GM18519 (cell line): ENCODE measurements around the gene NYNRIN.

Source experiments
- ATAC-seq: cut with Tn5 transposase; IDR thresholded peaks from one replicate; pipeline ENCODE4 v1.9.1; 2021; ENCODE audit warnings: mild to moderate bottlenecking, moderate library complexity; ENCODE audit not compliant: unreplicated experiment, low FRiP score

Gene NYNRIN

DNA sequence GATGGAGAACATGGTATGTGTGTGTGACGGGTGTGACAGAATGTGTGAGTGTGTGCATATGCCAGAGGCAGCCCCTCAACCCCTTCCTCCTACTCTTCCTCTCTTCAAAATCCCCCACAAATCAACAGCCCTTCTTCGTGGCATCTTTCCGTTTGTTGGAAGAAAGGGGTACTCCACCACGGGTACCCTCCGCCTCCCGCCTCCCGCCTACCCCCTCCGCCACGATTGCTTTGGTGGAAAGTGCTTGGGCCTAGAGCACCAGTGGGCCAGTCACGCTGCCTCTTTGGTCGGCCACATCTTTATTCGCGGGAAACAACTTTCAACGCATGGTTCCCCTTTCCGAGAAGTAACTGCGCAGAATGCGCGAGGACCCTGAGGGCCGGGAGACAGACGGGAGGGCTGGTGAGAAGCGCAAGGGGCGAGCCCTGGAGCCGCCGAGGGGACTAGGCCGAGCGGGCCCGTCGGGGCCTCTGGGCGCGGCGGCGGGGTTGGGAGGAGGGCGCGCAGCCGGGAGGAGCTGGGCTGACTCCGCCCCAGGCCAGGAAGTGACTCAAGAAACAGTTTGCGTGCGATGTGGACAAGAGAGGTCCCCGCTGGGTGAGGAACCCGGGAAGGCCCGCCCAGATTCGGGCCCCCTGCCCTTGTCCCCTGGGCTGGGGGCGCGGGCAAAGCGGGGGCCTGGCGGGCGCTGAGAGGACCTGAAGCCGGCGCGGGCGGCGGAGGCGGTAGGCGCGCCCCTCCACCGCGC is 30.8 kb downstream of the NYNRIN start, which contains the start of the genes CBLN3 and KHNYN:
CBLN3 (minus strand) TSS at position 274 of the 748 bp plus-strand sequence. CDS start 614 bp downstream, outside the sequence.
KHNYN (plus strand) TSS at position 560 of the 748 bp plus-strand sequence. CDS start 777 bp downstream, outside the sequence.
- ATAC-seq = peak; percentile 73

DNA sequence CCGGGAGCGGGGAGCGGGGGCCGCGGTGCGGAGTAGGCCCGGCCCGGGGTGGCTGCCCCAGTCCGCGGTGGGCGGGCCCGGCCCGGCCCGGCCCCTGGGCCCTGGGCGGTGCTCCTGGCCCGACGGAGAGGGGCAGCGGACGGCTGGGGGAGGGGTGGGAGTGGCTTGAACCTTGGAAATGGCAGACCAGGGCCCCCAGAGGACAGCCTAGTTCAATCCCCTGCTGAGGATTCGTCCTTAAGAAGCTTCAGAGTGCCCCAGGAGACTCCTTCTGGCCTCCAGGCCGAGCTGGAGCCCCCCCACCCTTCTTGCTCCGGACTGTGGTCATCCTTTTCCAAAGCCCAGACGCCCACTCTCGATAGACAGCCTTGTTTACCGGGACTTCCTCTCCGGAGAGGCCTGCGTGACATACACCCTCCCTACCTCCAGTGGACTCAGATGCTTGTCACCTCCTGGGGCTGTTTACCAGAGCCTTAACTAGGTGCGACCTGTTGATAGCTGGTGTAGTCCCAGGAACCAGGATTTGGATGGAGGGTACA is 31.4 kb downstream of the NYNRIN start:
- peak; percentile 27 for ATAC-seq

DNA sequence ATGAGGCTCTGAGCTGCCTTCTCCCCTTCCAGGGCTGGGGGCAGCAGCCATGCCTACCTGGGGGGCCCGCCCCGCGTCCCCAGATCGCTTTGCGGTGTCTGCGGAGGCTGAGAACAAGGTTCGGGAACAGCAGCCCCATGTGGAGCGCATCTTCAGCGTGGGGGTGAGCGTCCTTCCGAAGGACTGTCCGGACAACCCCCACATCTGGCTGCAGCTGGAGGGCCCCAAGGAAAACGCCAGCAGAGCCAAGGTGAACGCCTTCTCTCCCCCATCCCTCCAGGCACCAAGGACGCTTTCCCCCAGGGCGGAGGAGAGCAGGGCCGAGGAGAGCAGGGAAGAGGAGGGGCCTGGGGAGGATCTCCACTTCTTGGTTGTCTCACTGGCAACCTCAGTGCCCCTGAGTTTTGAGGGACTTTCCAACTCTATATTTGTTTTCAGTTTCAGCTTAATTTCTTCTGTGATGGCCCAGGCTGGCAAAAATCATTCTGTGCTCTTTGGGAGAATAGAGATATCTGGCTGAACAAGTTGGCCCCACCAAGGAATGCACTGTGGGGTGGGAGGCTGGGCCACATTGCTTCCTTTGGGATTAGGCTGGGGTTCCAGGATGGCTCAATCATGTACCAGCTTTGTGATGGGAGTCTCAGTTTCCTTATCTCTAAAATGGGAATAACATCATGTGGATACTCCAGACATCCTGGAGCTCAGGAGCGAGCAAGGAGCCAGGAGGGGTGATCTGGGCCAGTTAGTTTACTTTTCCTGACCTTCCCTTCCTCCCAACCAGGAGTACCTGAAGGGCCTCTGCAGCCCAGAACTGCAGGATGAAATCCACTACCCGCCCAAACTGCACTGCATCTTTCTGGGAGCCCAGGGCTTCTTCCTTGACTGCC is 32.1 kb downstream of the NYNRIN start:
- ATAC-seq = no peak

DNA sequence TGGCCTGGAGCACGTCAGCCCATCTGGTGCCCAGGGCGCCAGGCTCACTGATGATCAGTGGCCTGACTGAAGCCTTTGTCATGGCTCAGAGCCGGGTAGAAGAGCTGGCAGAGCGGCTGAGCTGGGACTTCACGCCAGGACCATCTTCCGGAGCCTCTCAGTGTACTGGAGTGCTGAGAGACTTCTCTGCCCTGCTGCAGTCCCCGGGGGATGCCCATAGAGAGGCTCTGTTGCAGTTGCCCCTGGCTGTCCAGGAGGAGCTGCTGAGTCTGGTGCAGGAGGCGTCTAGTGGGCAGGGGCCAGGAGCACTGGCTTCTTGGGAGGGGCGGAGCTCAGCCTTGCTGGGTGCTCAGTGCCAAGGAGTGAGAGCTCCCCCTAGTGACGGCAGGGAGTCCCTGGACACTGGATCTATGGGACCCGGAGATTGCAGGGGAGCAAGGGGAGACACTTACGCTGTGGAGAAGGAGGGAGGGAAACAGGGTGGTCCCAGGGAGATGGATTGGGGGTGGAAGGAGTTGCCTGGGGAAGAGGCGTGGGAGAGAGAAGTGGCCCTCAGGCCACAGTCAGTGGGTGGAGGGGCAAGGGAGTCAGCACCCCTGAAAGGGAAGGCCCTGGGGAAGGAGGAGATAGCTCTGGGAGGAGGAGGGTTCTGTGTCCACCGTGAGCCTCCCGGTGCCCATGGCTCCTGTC is 32.9 kb downstream of the NYNRIN start:
- ATAC-seq = peak; percentile 52

DNA sequence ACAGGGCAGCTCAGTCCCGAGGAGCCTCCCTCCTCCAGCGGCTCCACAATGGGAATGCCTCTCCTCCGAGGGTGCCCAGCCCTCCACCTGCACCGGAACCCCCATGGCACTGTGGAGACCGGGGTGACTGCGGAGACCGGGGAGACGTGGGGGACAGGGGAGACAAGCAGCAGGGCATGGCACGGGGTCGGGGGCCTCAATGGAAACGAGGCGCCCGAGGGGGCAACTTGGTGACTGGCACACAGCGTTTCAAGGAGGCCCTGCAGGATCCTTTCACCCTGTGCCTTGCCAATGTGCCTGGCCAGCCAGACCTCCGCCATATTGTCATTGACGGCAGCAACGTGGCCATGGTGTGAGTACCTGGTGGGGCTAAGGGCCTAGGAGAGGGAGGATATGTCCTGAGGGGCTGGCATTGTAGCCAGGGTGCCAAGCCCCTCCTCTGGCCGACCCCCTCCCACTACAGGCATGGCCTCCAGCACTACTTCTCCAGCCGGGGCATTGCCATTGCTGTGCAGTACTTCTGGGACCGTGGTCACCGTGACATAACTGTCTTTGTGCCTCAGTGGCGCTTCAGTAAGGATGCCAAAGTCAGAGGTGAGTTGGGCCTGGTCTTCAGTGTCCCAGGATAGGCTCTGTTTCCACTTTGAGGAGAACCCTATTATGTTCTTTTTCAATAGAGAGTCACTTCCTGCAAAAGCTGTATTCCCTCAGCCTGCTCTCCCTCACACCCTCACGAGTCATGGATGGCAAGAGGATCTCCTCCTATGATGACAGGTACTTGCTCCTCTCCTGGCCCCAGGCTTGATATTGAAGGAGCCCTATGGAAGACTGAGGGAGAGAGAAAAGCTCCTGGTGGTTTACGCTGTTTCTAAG is 33.7 kb downstream of the NYNRIN start:
- ATAC-seq = no peak

DNA sequence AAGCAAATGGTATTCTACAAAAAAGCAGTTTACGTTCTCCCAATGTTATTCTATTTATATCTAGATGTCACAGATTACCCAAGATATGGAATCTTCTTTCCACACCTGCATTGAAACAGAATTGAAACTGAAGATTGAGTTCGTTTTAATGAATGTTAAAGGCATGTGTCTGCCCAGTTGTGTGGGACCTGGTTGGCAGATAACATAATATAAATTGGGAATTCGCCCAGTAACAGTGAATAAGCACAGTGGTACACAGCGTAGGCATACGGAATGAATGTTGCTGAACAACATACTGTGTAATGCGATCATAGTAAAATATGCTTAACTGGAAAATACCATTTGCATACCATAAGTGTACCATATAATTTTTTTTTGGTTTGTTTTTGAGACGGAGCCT is 35.2 kb downstream of the NYNRIN start:
- no peak for ATAC-seq

DNA sequence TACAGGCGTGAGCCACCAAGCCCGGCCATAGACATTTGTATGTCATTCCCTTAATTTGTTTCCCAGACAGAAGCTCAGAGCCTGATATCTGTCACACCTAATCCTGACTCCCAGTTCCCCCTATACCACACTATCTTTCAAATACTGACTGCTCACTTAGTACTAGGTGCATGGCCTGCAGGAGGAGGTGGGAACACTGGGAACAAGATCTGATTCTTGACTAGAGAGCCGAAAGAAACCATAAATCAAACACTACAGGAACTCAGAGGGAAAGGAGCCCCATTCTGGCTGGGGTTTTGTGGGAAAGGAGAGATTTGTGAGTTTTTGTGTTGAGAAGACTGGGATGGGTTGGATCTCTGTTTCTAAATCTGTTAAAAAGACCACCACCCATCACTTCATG is 35.9 kb downstream of the NYNRIN start:
- no peak for ATAC-seq

DNA sequence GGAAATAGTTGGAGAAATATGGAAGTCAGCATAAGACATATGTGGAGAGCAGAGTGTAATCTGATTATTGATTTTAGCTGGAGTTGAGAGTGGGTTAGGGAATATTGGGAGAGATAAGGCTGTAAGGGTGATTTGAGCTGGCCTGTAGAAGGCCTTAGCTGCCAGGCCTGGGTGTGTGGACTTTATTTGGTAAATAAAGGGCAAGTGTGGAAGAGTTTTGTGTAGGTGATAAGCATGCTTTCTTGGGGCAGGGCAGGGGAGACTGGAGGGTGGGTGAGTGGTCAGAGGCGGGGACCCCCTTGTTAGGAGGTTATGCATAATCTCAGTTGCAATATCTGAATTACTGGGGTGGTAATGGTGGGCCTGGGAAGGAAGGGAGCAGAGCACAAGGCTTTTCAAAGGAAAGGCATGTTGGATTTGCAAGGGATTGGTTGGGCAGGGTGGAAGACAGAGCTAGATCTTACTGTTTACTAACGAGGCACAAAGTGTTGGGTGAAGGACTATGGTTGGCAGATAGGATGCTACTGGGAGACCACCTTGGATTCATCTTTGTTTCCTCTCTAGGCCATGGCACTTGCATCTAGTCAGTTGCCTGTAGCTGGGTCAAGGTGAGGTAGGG is 36.5 kb downstream of the NYNRIN start:
- ATAC-seq = no peak

DNA sequence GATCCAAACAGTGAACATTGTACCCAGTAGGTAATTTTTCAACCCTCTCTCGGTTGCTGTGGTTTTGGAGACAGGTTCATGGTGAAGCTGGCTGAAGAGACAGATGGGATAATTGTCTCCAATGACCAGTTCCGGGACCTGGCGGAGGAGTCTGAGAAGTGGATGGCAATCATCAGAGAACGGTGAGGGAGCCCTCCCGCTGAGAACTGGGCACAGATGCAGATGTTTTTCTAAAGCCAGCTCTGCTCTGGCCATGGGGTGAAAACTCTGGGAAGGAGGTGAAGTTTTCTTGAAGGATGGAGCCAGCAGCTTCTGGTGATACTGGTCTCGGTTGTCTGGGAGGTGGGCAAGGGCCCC is 37.2 kb downstream of the NYNRIN start:
- ATAC-seq = no peak

DNA sequence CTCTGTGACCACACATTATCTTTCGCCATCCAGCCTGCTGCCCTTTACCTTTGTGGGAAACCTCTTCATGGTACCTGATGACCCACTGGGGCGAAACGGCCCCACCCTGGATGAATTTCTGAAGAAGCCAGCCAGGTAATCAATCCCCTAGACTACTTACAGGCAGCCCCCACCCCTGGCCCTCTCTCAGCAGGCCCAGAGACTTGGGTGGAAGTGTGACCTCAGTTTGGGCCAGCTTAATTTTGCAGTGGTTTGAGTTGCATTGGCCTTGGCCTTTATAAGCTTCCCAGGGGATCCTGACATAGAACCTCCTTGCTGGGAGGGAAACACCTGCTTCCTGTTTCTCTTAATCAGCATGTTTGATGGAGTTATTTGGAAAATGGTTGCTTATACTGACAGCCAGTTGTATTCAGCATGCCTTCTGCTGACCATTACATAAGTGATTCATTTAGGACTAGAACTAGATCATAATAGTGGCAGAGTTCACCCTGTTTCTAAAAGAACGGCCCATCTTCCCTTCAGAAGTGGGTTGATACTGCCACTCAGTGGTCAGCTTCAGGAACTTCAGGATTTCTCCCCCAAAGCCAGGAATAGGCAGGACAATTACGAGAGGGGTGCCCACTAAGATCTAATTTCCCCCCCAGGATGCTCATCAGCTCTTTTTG is 37.7 kb downstream of the NYNRIN start:
- no peak for ATAC-seq

DNA sequence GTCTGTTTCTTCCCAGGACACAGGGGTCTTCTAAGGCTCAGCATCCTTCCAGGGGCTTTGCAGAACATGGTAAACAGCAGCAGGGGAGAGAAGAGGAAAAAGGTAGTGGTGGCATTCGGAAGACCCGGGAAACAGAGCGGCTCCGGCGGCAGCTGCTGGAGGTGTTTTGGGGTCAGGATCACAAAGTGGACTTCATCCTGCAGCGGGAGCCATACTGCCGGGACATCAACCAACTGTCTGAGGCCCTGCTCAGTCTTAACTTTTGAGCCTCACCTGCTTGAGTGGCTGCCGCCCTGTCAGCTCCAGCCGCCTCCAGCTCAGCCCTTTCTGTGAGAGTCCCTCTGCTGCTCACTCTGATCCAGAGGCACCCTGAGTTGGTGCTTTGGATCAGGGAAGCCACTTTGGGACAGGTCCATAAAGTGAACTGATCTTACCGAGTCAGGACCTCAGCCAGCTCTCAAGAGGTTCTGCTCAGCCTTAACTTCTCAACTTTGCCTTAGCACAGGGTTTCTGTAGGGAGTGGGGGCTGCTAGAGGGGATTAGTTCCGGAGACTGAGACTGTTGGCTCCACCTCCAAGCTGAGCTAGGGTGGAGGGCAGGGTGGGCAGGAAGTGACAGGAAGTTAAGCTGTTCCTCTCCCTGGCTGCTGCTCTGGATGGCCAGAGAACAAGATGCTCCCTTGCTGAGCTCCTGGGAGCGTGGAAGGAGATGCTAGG is 38.4 kb downstream of the NYNRIN start:
- no peak for ATAC-seq

DNA sequence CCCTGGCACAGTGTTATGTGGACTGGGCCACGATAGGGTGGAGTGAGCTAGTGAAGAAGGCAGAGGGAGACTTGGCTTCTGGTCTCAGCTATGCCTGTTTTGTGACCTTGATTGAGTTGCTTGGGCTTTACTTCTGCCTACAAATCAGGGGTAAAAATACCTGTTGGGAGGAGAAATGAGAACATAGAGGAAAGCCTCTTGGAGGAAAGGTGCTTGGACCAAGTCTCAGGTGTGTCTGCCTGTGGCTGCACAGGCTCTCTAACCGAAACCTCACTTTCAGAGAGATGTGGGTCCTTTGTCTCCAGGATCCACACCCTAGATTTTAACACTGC is 38.9 kb downstream of the NYNRIN start:
- ATAC-seq = no peak

DNA sequence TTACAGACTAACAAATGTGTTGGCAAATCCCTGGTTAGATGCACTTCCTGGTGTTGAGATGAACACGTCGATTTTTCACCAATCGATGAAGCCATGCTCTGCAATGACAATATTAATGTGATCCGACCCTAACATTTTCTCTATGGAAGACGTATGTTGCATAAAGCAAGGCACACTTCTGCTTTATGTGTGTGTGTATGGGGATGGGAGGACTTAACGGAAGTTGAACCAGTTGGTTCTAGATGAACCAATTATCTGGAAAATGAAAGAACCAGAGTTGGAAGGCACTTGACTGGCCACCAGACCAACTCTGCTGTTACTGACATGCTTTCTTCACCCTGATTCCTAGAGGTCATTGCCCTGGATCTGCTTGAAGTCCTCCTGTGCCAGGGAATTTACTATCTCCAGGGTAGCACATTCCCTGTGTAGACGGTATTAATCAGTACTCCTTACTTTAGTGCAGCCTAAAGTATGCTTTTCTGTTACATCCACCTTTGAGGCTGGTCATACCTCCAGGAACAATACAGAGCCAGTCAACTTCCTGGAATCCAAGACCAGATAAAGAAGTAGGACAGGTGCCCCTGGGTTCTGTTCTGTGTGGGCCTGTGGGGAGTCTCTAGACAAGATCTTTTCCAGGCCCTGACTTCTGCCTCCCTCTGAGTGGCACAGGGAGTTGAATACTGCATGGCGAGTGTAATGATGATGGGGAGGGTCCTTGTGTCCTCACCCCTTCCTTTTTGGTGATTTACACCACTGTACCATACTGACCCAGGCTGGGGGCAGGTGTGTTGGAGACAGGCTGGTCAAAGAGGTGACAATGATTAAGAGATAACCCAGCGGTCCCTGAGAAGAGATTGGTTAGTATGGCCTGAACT is 39.7 kb downstream of the NYNRIN start:
- ATAC-seq = no peak

DNA sequence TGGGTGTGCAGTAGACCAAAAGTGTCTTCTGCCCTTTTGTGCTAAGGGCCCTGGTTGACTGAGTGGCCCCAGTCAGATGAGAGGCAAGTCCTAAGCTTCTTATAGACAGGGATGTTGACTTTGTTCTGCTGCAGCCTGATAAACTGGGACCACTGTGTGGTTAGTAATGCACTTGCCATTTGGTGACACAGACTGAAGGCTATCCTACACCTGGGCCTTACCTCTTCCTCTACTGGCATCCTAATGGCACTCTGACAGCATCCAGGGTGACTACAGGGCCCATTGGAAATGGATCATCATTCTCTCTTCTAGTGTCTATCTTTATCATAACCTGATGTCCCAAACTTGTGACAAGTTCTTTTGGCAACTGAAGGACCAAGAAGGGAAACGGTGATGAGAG is 40.5 kb downstream of the NYNRIN start:
- no peak for ATAC-seq

DNA sequence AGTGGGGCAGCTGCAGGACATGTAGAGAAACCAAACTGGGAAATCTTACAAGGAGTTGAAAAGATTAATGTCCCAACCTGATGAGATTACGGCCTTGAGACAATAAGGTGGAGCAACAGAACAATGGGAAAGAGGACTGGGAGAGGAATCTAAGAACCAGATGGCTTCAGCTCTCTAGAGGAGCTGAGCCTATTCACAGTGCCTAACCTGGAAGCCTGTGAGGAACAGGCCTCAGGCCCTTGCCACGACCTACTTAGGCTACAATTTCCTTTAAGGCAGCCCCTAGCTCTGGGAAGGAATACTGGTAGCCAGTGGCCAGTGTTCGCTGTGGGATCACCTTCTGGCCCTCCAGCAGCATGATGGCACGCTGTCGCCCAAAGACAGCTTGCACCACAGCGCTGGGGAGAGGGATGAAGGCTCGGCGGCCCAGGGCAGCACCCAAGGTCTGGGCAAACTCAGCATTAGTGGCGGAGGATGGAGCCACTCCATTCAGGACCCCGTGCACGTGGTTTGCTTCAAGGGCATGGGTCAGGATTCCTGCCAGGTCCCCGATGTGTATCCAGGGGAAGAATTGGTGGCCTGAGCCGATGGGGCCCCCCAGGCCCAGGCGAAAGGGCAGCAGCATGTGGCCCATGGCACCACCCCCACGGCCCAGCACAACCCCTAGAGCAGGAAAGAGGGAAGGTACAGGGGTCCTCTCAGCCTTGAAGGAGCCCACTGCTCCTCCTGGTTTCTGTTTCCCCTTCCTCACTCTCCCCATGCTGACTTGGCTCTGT is 41.2 kb downstream of the NYNRIN start:
- ATAC-seq = no peak

DNA sequence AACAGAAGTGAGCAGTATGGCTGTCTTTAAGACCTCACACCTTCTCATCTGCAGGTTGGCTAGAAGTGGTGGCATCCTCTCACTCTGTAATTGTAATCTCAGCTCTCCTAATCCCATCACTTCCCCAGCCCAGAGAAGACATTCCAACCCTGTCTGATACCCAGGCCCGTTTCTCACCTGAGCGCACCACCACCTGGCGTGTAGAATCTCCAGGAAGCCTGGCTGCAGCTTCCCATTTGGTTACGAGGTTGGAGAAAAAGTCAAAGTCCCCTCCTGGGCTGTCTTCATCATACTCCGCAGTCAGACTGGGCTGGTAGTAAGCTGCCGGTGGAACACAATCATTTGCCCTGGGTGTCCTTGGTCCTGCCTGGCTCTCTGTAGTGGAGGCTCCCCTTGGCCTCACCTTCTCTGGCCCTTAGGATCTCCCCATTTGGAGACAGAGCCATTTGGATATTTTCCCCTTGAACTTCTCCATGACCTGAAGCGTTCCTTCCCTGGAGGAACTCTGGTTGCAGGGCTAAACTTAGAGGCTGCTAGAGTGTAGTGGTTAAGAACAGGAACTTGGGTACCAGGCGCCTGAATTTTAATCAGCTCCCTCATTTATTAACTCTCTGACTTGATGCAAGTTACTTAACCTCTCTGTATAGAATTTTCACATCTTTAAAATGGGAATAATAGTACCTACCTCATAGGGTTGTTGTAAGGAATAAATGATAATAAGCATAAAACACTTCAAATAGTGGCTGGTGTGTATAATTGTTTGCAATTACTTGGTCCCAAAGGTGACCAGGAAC is 42.0 kb downstream of the NYNRIN start:
- ATAC-seq = no peak
